ENCODE measurements around the gene SPEN. TPM values are rescaled to one million over a fixed set of nuclear protein-coding genes. Genes with fewer than 3 reads are reported as not detected.

The SPEN gene
- total and polyA plus RNA-seq, 2 donors = 11.4 to 16.3 TPM

DNA sequence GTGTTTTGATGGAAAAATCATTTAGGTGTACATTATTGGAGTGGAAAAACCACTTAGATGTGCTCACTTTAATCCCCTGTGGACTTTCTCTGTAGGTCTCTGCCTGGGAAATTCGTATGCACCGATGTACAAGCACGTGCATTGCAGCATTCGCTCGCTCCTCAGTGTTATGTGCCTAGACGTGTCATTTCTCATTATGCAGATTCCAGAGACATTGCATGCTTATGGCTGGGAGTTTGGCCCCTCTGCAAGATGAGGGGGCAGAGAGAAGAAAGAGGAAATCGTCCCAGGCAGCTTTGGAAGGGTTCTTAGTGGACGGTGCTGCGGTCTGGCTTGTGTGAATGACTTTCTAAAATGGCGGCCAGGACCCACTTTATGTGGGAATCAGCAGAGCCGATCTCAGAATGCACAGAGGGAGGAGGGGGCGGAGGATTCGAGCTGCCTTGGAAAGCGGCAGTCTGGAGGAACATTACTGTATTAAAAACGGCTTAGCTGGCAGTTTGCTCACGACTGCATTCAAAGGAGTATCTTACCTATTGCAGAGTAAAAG is 2.3 kb downstream of the SPEN start:
- Histone ChIP-seq H3K4me1 (ENCODE audit: control insufficient read depth in 2 of 2, insufficient read depth in 2 of 2, low read length in 2 of 2) (peaks cover 12 to 36% of the 10 kb centered on the region in 2 donors), H3K4me3 (ENCODE audit: low read length in 2 of 2) (peak overlapping the region; percentile 64 to 75), H3K36me3 (ENCODE audit: control insufficient read depth in 2 of 2, insufficient read depth in 2 of 2, low read length in 1 of 2) (peaks cover 0 to 6% of the 10 kb centered on the region in 2 donors), H3K27ac (ENCODE audit: low read depth in 1 of 2, low read length in 1 of 2) (peak overlapping the region; percentile 78 to 88), H3K27me3 (ENCODE audit: control insufficient read depth in 2 of 2, insufficient read depth in 1 of 2, low read length in 1 of 2) (no peaks in the 10 kb centered on the region), H3K9me3 (ENCODE audit: control insufficient read depth in 2 of 2, insufficient read depth in 1 of 2, low read length in 1 of 2) (no peaks in the 10 kb centered on the region)
- DNase-seq (ENCODE audit: low read depth in 6 of 9, low spot score in 9 of 9) = peak in 6 of 9 donors; percentile 27 to 66 (median 34)
- WGBS = under 1% methylated on average over 16 of the region's 16 CpGs

DNA sequence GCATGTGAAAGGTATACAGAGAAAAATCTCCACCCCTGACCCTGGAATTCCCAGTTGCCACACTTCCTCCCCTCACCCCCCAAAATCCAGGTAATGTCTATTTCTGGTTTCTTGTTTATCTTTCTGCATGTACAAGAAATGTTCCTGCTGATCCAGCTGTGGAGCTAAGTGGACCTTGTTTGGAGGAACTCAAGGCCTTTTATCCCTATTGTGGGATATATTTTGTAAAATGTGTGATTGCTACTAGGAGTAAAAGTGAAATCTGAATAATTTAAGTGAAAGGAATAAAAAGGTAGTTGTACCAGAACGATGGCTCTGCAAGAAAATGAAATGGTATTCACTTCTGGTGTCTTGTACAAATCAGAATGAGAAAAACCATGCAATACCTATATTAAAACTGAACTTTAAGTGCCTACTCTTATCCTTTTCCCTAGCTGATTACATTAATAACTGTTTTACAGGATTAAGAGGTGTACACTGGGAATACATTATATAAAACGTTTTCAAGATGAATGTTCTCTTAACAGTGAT is 3.0 kb downstream of the SPEN start:
- Histone ChIP-seq H3K4me3 (ENCODE audit: low read length in 2 of 2) (peak overlapping the region; percentile 64 to 75), H3K9me3 (ENCODE audit: control insufficient read depth in 2 of 2, insufficient read depth in 1 of 2, low read length in 1 of 2) (no peaks in the 10 kb centered on the region), H3K27ac (ENCODE audit: low read depth in 1 of 2, low read length in 1 of 2) (peak overlapping the region in 1 of 2 donors; percentile 88), H3K4me1 (ENCODE audit: control insufficient read depth in 2 of 2, insufficient read depth in 2 of 2, low read length in 2 of 2) (peaks cover 7 to 31% of the 10 kb centered on the region in 2 donors), H3K36me3 (ENCODE audit: control insufficient read depth in 2 of 2, insufficient read depth in 2 of 2, low read length in 1 of 2) (peaks cover 0 to 6% of the 10 kb centered on the region in 2 donors), H3K27me3 (ENCODE audit: control insufficient read depth in 2 of 2, insufficient read depth in 1 of 2, low read length in 1 of 2) (no peaks in the 10 kb centered on the region)
- 21% methylated on average over 2 of the region's 2 CpGs for WGBS
- DNase-seq (ENCODE audit: low read depth in 6 of 9, low spot score in 9 of 9) = no peak

DNA sequence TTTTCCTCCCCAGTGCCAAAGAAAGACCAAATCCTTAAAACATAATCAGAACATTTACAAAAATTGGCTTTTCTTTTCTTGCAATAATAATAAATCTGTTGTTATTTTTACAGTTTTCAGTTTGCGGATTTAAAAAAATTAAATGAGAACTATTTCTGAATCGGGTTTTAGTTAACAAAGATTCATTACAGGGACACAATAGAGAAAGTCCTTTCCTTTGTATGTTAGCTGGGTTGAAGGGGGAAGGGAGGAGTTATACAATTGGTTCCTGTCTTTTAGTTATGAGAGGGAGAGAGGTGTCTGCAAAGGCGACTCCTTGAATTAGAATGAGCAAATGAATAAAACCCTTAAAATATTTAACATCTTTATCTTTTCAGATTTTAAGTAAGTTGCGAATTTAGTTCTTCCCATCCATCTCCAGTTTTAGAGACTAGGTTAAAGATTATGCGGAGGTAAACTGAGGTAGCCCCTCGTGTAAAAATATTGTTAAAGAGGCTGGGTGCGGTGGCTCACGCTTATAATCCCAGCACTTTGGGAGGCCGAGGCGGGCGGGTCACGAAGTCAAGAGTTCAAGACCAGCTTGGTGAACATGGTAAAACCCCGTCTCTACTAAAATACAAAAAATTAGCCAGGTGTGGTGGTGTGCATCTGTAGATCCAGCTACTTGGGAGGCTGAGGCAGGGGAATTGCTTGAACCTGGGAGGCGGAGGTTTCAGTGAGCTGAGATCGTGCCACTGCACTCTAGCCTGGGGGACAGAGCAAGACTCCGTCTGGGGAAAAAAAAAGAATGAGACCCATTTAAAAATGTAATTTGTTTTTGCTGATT is 3.9 kb downstream of the SPEN start:
- DNase-seq (ENCODE audit: low read depth in 6 of 9, low spot score in 9 of 9) = no peak

DNA sequence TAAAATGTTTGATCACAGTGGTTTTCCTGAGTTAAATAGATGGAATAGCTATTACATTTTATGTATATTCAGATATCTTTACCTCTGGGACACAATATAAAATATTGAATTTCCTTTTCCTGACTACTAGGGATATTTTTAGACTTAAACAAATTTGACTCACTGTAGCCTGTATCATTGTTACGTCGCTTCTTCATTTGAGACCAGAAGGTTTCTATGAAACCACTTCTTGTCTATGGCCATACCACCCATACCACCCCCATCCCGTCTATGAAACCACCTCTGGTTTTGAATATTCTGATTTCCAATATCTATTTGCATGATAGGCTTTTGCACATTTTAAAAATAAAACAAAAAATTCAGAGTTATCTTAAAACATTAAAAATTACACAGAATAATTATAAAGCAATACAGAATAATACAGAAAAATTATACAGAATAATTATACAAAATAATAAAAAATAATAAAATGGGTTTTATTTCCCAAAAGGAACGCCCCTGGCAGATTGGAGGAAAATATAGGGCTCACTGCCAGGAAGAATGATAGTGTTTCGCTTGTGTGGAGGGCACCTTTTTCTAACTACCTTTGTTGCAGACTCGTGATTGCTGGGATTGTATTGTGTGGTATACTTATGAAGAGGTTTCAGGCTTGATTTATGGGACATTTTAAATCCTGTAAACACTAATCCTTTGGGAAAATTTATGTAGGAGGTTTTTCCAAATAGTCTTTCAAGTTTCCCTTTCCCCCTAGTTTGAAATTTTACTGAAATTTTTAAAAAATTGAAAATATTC is 4.7 kb downstream of the SPEN start:
- H3K27ac ChIP-seq (ENCODE audit: low read depth in 1 of 2, low read length in 1 of 2) = no peak overlapping the region
- H3K27me3 ChIP-seq (ENCODE audit: control insufficient read depth in 2 of 2, insufficient read depth in 1 of 2, low read length in 1 of 2) = no peaks in the 10 kb centered on the region
- peaks cover 3 to 19% of the 10 kb centered on the region in 2 donors for H3K4me1 ChIP-seq (ENCODE audit: control insufficient read depth in 2 of 2, insufficient read depth in 2 of 2, low read length in 2 of 2)
- H3K9me3 ChIP-seq (ENCODE audit: control insufficient read depth in 2 of 2, insufficient read depth in 1 of 2, low read length in 1 of 2) = no peaks in the 10 kb centered on the region
- peaks cover 0 to 6% of the 10 kb centered on the region in 2 donors for H3K36me3 ChIP-seq (ENCODE audit: control insufficient read depth in 2 of 2, insufficient read depth in 2 of 2, low read length in 1 of 2)
- WGBS = 72% methylated on average over 6 of the region's 6 CpGs
- DNase-seq (ENCODE audit: low read depth in 6 of 9, low spot score in 9 of 9) = no peak
- H3K4me3 ChIP-seq (ENCODE audit: low read length in 2 of 2) = no peak overlapping the region

More for the DNA sequence above, 3.9 kb downstream of the SPEN start:
- Histone ChIP-seq H3K36me3 (ENCODE audit: control insufficient read depth in 2 of 2, insufficient read depth in 2 of 2, low read length in 1 of 2) (peaks cover 0 to 6% of the 10 kb centered on the region in 2 donors), H3K4me1 (ENCODE audit: control insufficient read depth in 2 of 2, insufficient read depth in 2 of 2, low read length in 2 of 2) (peaks cover 5 to 26% of the 10 kb centered on the region in 2 donors), H3K27me3 (ENCODE audit: control insufficient read depth in 2 of 2, insufficient read depth in 1 of 2, low read length in 1 of 2) (no peaks in the 10 kb centered on the region), H3K4me3 (ENCODE audit: low read length in 2 of 2) (no peak overlapping the region), H3K27ac (ENCODE audit: low read depth in 1 of 2, low read length in 1 of 2) (no peak overlapping the region), H3K9me3 (ENCODE audit: control insufficient read depth in 2 of 2, insufficient read depth in 1 of 2, low read length in 1 of 2) (no peaks in the 10 kb centered on the region)
- WGBS = 82% methylated on average over 16 of the region's 16 CpGs

DNA sequence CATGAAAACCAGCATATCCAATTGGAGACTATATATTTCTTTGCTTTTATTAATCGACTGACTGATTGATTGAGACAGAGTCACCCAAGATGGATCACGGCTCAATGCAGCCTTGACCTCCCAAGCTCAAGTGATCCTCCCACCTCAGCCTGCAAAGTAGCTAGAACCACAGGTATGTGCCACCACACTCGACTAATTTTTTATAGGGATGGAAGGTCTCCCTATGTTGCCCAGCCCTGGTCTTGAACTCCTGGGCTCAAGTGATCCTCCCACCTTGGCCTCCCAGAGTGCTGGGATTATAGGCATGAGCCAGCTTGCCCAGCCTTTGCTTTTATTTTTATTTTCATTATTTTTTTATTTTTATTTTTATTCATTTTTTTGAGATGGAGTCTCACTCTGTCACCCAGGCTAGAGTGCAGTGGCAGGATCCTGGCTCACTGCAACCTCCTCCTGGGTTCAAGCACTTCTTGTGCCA is 5.4 kb downstream of the SPEN start:
- no peak overlapping the region for H3K27ac ChIP-seq (ENCODE audit: low read depth in 1 of 2, low read length in 1 of 2)

DNA sequence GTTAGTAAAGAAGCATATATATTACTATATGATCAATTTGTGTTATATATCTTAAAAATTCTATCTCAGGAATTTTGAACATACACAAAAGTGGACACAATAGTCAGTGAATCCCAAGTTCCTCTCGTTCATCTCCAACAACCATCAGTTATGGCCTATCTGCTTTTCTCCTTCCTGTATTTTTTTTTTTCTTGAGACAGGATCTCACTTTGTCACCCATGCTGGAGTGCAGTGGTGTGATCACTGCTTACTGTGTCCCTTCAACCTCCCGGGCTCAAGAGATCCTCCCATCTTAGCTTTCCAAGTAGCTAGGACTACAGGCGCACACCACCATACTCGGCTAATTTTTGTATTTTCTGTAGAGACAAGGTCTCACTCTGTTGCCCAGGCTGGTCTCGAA is 9.4 kb downstream of the SPEN start:
- Histone ChIP-seq H3K27ac (ENCODE audit: low read depth in 1 of 2, low read length in 1 of 2) (no peak overlapping the region), H3K4me1 (ENCODE audit: control insufficient read depth in 2 of 2, insufficient read depth in 2 of 2, low read length in 2 of 2) (peaks cover 0 to 3% of the 10 kb centered on the region in 2 donors), H3K27me3 (ENCODE audit: control insufficient read depth in 2 of 2, insufficient read depth in 1 of 2, low read length in 1 of 2) (no peaks in the 10 kb centered on the region), H3K36me3 (ENCODE audit: control insufficient read depth in 2 of 2, insufficient read depth in 2 of 2, low read length in 1 of 2) (peaks cover 0 to 6% of the 10 kb centered on the region in 2 donors), H3K4me3 (ENCODE audit: low read length in 2 of 2) (no peak overlapping the region), H3K9me3 (ENCODE audit: control insufficient read depth in 2 of 2, insufficient read depth in 1 of 2, low read length in 1 of 2) (no peaks in the 10 kb centered on the region)
- DNase-seq (ENCODE audit: low read depth in 6 of 9, low spot score in 9 of 9) = no peak
- WGBS = 98% methylated on average over 5 of the region's 5 CpGs

More for the DNA sequence above, 5.4 kb downstream of the SPEN start:
- Histone ChIP-seq H3K36me3 (ENCODE audit: control insufficient read depth in 2 of 2, insufficient read depth in 2 of 2, low read length in 1 of 2) (peaks cover 0 to 6% of the 10 kb centered on the region in 2 donors), H3K4me1 (ENCODE audit: control insufficient read depth in 2 of 2, insufficient read depth in 2 of 2, low read length in 2 of 2) (peaks cover 3 to 19% of the 10 kb centered on the region in 2 donors), H3K4me3 (ENCODE audit: low read length in 2 of 2) (no peak overlapping the region), H3K9me3 (ENCODE audit: control insufficient read depth in 2 of 2, insufficient read depth in 1 of 2, low read length in 1 of 2) (no peaks in the 10 kb centered on the region), H3K27me3 (ENCODE audit: control insufficient read depth in 2 of 2, insufficient read depth in 1 of 2, low read length in 1 of 2) (no peaks in the 10 kb centered on the region)
- 94% methylated on average over 3 of the region's 3 CpGs for WGBS
- DNase-seq (ENCODE audit: low read depth in 6 of 9, low spot score in 9 of 9) = no peak

DNA sequence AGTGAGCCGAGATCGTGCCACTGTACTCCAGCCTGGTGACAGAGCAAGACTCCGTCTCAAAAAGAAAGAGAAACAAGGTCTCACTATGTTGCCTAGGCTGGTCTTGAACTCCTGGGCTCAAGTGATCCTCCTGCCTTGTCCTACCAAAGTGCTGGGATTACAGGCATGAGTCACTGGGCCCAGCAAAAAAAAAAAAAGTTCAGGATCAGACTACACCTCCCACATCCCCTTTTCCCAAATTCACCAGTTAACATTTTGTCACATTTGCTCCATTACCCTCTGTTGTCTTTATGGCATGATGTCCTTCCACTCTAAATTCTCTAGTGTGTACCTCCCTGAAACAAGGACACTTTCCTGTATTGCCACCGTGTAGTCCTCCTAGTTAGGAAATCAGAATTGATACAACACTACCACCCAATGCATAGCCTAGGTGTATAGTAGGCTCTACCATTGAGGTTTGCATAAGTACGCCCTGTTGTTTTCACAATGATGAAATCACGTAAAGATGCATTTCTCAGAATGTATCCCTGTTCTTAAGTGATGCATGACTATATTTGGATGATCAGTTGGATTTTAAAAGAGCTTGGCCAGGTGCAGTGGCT is 10.7 kb downstream of the SPEN start:
- Histone ChIP-seq H3K27me3 (ENCODE audit: control insufficient read depth in 2 of 2, insufficient read depth in 1 of 2, low read length in 1 of 2) (no peaks in the 10 kb centered on the region), H3K9me3 (ENCODE audit: control insufficient read depth in 2 of 2, insufficient read depth in 1 of 2, low read length in 1 of 2) (no peaks in the 10 kb centered on the region), H3K27ac (ENCODE audit: low read depth in 1 of 2, low read length in 1 of 2) (no peak overlapping the region), H3K36me3 (ENCODE audit: control insufficient read depth in 2 of 2, insufficient read depth in 2 of 2, low read length in 1 of 2) (peaks cover 2% of the 10 kb centered on the region in 2 donors), H3K4me3 (ENCODE audit: low read length in 2 of 2) (no peak overlapping the region), H3K4me1 (ENCODE audit: control insufficient read depth in 2 of 2, insufficient read depth in 2 of 2, low read length in 2 of 2) (no peaks in the 10 kb centered on the region)
- whole genome bisulfite sequencing = 95% methylated on average over 6 of the region's 6 CpGs
- DNase-seq (ENCODE audit: low read depth in 6 of 9, low spot score in 9 of 9) = no peak

DNA sequence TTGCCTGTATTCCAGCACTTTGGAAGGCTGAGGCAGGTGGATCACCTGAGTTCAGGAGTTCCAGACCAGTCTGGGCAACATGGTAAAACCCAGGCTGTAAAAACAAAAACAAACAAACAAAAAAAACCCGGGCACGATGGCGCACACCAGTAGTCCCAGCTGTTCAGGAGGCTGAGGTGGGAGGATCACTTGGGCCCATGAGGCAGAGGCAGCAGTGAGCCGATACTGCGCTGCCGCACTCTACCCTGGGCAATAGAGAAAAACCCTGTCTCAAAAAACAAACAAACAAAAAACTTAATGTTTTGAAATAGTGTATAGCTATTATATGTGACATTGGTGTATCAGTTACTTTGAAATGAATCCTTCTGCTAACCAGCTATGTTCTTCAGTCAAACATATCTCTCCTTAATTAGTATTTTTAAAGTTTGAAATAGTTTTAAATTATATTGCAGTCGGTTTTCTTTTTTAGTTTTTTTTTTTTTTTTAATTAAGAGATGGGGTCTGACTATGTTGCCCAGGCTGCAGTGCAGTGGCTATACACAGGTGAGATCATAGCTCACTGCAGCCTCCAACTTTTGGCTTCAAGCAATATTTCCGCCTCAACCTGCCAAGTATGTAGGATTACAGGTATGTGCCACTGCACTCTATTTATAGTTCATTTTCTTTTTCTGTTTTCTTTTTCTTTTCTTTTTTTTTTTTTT is 11.3 kb downstream of the SPEN start:
- H3K4me1 ChIP-seq (ENCODE audit: control insufficient read depth in 2 of 2, insufficient read depth in 2 of 2, low read length in 2 of 2) = no peaks in the 10 kb centered on the region

More for the DNA sequence above, 11.3 kb downstream of the SPEN start:
- no peaks in the 10 kb centered on the region for H3K27me3 ChIP-seq (ENCODE audit: control insufficient read depth in 2 of 2, insufficient read depth in 1 of 2, low read length in 1 of 2)
- peaks cover 2% of the 10 kb centered on the region in 2 donors for H3K36me3 ChIP-seq (ENCODE audit: control insufficient read depth in 2 of 2, insufficient read depth in 2 of 2, low read length in 1 of 2)
- no peaks in the 10 kb centered on the region for H3K9me3 ChIP-seq (ENCODE audit: control insufficient read depth in 2 of 2, insufficient read depth in 1 of 2, low read length in 1 of 2)
- 98% methylated on average over 8 of the region's 8 CpGs for WGBS
- no peak for DNase-seq (ENCODE audit: low read depth in 6 of 9, low spot score in 9 of 9)
- no peak overlapping the region for H3K4me3 ChIP-seq (ENCODE audit: low read length in 2 of 2)
- no peak overlapping the region for H3K27ac ChIP-seq (ENCODE audit: low read depth in 1 of 2, low read length in 1 of 2)
